Mesothelial cell of epicardium (in vitro differentiated cells): ENCODE results near the gene SPOP. TPM values are rescaled to one million over a fixed set of nuclear protein-coding genes. Genes with fewer than 3 reads are reported as not detected.
A peak's percentile ranks its signal among the peaks of the same experiment; 100 is the strongest.

Source experiments
- DNase-seq, 2 experiments: peaks; one replicate each; pipeline ENCODE4 v3.0.0; 2021; ENCODE audit warnings: low spot score in 2 of 2; ENCODE audit not compliant: unreplicated experiment in 2 of 2
- H3K27ac Mint-ChIP-seq: 2 replicates; pipeline ENCODE4 v1.8.0; 2021; ENCODE audit warnings: mixed read lengths
- H3K27me3 Mint-ChIP-seq: 2 replicates; pipeline ENCODE4 v1.8.0; 2021; ENCODE audit warnings: low read depth, mixed read lengths
- H3K36me3 Mint-ChIP-seq: 2 replicates; pipeline ENCODE4 v1.8.0; 2021; ENCODE audit warnings: mixed read lengths
- H3K4me1 Mint-ChIP-seq: 2 replicates; pipeline ENCODE4 v1.8.0; 2021; ENCODE audit warnings: mixed read lengths
- H3K4me3 Mint-ChIP-seq: 2 replicates; pipeline ENCODE4 v1.8.0; 2021; ENCODE audit warnings: mild to moderate bottlenecking, moderate library complexity, mixed read lengths
- H3K9me3 Mint-ChIP-seq: 2 replicates; pipeline ENCODE4 v1.8.0; 2021; ENCODE audit warnings: mixed read lengths
- CTCF ChIP-seq: fragments of 200-600 bp; sonication (generic); IDR thresholded peaks from one replicate; pipeline ENCODE4 v1.5.0; 2021; ENCODE audit warnings: antibody characterized with exemption; ENCODE audit not compliant: unreplicated experiment
- total RNA-seq: library from RNA; stranded (reverse); gene quantifications from 3 replicates; pipeline ENCODE4 v1.2.1, GENCODE V29; 2021

SPOP gene
- total RNA-seq, 1 donor from 2014 or later, result 62.8 TPM

- no peak for TF ChIP-seq CTCF
- H3K4me1 Mint-ChIP-seq, result no peaks in the 10 kb centered on the region
Observed at GRCh38 chr17:49717371-49717861, 39.5 kb upstream of the SPOP start.

DNA sequence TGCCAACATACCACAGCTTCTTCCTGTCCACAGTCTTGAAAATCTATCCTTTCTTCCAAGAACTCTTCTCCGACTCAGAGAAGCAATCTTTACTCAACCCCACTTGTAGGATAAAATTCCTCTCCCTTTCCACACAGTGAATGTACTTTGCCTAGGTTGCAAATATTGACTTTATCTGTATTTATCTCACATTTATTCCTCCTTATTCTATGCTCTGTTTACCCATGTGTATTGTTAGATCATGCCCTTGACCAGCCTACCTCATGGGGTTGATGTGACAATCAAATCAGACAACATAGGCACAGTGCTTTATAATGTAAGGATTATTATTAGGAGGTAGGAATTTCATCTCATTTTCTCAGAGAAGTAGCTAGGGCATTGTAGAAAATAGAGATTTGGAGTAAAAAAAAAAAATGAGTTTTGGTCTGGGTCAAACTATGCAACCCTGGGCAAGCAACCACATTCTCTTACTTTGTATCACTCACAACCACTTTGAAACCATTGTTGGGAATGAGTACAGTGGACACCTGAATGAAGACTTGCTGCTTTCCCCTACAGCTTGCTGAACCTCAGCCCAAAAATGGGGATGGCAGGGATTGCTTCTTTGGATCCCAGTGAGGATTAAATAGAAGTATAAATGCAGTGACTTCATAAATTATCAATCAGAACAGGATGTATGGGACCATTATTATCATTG, 38.9 kb upstream of the SPOP start:
- Mint-ChIP-seq H3K9me3 (no peaks in the 10 kb centered on the region), H3K27ac (no peak overlapping the region), H3K36me3 (peaks cover 23% of the 10 kb centered on the region), H3K4me1 (no peaks in the 10 kb centered on the region), H3K27me3 (no peaks in the 10 kb centered on the region), H3K4me3 (no peak overlapping the region)
- DNase-seq, result no peak
- TF ChIP-seq CTCF, result no peak

More at GRCh38 chr17:49717371-49717861, 39.5 kb upstream of the SPOP start:
- Mint-ChIP-seq H3K36me3 (peaks cover 21% of the 10 kb centered on the region), H3K4me3 (no peak overlapping the region), H3K27ac (no peak overlapping the region), H3K9me3 (no peaks in the 10 kb centered on the region), H3K27me3 (no peaks in the 10 kb centered on the region)
- DNase-seq, result no peak

DNA sequence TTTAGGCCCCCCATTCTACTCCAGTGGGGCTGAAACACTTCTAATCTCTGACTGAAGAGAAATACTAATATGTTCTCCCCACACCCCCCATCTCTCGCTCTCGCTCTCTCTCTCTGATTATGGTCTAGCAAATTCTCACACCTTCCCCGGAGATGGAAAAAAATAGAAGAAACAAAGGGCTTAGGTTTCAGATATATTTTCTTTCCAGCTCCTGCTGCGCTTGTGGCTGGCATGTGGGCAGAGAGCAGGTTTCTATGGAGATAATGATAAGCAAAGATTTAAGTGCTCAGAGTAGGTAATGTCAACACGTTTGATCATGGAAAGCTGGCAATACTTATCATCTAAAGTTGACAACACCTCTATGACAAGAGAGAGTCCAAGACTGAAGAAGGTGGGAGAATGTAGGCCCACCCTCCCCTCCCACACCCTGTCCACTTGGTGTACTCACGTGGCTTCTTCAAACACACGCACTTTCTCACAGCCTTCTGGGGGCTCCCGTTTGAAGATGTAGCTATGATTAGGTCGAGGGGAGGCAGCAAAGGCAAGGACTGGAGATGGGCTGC, 37.9 kb upstream of the SPOP start:
- DNase-seq, result no peak
- no peak overlapping the region for H3K27ac Mint-ChIP-seq
- H3K9me3 Mint-ChIP-seq, result no peaks in the 10 kb centered on the region
- H3K4me1 Mint-ChIP-seq, result no peaks in the 10 kb centered on the region
- TF ChIP-seq CTCF, result no peak
- peaks cover 25% of the 10 kb centered on the region for H3K36me3 Mint-ChIP-seq
- H3K4me3 Mint-ChIP-seq, result no peak overlapping the region
- H3K27me3 Mint-ChIP-seq, result no peaks in the 10 kb centered on the region

DNA sequence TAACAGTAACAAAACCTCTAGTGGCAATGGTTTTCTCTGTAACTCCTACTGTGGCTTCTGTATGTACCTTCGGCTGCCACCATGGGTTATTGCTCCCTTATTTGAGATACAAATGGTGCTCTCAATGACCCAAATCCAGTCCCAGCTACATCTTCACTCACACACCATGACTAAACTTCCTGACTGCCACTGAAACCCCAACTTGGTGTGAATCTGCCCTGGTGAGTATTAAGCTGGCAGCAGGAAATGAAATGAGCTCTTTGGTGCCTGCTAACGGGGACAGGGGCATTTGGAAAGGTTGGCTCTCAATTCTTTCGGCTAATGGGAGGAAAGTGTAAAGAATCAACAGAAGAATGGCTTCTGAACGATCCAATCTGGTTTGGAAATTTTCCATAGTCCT, 37.3 kb upstream of the SPOP start:
- Mint-ChIP-seq H3K27ac (no peak overlapping the region), H3K27me3 (no peaks in the 10 kb centered on the region), H3K4me3 (no peak overlapping the region), H3K36me3 (peaks cover 25% of the 10 kb centered on the region), H3K9me3 (no peaks in the 10 kb centered on the region), H3K4me1 (no peaks in the 10 kb centered on the region)
- no peak for DNase-seq
- TF ChIP-seq CTCF, result no peak

DNA sequence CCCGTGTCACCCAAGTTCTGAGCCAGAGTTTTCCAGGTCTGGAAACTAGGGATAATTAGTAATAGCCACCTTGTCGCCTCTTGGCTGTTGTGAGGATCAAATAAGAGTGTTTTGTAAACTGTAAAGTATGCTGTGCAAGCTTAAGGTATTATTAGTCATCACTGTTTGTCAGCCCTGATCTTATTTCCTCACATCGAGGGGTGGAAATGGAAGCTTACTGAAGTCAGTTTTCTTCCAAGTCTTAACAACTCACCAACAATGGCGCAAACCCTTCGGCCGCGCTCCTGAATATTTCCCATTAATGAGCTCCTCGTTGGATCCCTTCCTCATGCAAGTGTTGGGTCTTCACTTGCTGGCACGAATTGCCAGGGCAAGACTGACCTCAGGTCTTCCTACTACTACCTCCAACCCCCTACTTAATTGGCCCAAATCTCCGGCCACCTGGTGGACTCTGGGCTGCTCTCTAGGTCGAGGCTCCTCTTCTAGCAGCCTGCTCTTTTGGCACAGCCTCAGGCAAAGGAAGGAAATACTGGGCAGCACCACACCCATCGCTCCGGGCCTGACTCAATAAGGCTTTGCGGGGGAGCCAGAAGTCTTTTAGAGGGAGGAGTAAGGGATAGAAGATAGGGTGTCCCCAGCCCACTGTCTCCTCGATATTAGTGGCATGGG, 30.8 kb upstream of the SPOP start:
- peak overlapping the region; percentile 88 for H3K4me3 Mint-ChIP-seq
- no peak for TF ChIP-seq CTCF
- peak overlapping the region; percentile 99 for H3K27ac Mint-ChIP-seq
- DNase-seq, result no peak
- no peaks in the 10 kb centered on the region for H3K27me3 Mint-ChIP-seq
- no peaks in the 10 kb centered on the region for H3K9me3 Mint-ChIP-seq
- peaks cover 15% of the 10 kb centered on the region for H3K36me3 Mint-ChIP-seq
- H3K4me1 Mint-ChIP-seq, result peaks cover 17% of the 10 kb centered on the region
